Ishikawa (cell line): ENCODE results near the gene FASTKD1.

ENCODE experiments used
- NFIC ChIP-seq: IDR thresholded peaks from 2 replicates; pipeline ENCODE4 v1.6.1; 2012
- RAD21 ChIP-seq: IDR thresholded peaks from 2 replicates; pipeline ENCODE4 v1.6.1; 2012; ENCODE audit warnings: low read depth
- YY1 ChIP-seq: IDR thresholded peaks from 2 replicates; pipeline ENCODE4 v1.6.1; 2012; ENCODE audit warnings: low read depth

GRCh38 chr2:169562519-169562918, 11.1 kb downstream of the FASTKD1 start:
- TF ChIP-seq RAD21 = no peak
- no peak for TF ChIP-seq YY1
- no peak for TF ChIP-seq NFIC
